ENCODE results near the gene MYOCOS.

Gene MYOCOS

DNA sequence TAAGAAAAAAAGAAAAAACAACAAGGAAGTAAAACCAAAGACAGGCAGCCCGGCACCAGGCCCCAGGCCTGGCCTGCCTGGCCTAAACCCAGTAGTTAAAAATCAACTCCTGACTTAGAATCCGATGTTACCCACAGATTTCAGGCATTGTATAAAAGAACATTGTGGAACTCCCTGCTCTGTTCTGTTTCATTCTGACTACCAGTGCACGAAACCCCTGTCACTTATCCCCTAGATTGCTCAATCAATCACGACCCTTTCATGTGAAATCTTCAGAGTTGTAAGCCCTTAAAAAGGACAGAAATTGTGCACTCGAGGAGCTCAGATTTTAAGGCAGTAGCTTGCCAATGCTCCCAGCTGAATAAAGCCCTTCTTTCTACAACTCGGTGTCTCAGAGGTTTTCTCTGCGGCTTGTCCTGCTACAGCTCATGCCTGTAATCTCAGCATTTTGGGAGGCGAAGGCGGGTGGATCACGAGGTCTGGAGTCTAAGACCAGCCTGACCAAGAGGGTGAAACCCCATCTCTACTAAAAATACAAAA, 15.6 kb upstream of the MYOCOS start:
- TF ChIP-seq ZNF274 (IDR thresholded peaks at IDR 0.05; ENCODE audit: low read depth, low read length) = no peak
- H3K4me3 ChIP-seq (ENCODE audit: low read length) = peak overlapping the region; percentile 15; the same call in 1 of the 2 replicates

DNA sequence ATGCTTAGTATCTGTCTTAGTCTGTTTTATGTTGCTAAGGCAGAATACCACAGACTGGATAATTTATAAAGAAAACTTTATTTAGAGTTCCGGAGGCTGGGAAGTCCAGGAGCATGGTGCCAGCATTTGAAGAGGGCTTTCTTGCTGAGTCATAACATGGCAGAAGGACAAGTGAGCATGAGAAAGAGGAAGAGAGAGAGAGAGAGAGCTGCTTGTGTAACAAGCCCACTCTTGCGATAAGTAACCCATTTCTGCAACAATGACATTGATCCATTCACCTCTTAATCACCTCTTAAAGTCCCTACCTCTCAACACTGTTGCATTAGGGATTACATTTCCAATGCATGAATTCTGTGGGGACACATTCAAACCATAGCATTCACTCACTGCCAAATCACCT, 11.7 kb upstream of the MYOCOS start:
- H3K4me3 ChIP-seq (ENCODE audit: low read length) = no peak overlapping the region
- no peak for TF ChIP-seq ZNF274 (IDR thresholded peaks at IDR 0.05; ENCODE audit: low read depth, low read length)

DNA sequence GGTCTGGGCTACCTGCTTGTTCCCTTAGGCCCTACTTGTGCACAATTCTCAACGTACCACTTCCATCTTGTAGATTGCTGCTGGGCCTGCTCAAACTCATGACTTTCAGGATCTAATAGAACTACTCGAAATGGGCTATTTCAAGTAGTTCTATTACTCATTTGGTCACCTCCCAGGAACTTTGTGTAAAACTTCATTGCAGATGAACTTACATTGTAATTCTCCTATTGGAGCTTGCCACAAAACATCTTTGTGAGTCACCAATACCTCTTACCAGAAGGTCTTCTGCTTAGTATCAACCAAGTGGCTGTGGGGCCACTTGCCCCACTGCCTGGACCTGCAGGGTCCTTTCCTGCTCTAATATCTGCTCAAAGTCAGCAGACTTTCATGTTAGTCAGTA, 10.7 kb upstream of the MYOCOS start:
- H3K4me3 ChIP-seq (ENCODE audit: low read length) = no peak overlapping the region
- no peak for TF ChIP-seq ZNF274 (IDR thresholded peaks at IDR 0.05; ENCODE audit: low read depth, low read length)

DNA sequence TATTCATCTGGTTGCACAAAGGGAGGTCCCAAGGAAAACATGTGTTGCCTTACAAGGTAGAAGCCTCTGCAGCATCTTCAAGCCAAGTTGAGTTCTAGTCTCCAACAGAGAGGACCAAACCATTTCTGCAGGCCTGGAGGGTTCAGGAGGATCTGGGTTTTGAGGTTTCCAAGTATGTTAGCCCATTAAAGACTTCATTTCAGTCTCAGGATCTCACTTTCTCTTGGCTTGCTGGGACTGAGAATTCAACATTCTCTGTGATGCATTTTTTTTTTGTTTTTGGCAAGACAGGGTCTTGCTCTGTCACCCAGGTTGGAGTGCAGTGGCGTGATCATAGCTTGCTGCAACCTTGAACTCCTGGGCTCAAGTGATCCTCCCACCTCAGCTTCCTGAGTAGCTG, 8.8 kb upstream of the MYOCOS start:
- TF ChIP-seq ZNF274 (IDR thresholded peaks at IDR 0.05; ENCODE audit: low read depth, low read length) = no peak

DNA sequence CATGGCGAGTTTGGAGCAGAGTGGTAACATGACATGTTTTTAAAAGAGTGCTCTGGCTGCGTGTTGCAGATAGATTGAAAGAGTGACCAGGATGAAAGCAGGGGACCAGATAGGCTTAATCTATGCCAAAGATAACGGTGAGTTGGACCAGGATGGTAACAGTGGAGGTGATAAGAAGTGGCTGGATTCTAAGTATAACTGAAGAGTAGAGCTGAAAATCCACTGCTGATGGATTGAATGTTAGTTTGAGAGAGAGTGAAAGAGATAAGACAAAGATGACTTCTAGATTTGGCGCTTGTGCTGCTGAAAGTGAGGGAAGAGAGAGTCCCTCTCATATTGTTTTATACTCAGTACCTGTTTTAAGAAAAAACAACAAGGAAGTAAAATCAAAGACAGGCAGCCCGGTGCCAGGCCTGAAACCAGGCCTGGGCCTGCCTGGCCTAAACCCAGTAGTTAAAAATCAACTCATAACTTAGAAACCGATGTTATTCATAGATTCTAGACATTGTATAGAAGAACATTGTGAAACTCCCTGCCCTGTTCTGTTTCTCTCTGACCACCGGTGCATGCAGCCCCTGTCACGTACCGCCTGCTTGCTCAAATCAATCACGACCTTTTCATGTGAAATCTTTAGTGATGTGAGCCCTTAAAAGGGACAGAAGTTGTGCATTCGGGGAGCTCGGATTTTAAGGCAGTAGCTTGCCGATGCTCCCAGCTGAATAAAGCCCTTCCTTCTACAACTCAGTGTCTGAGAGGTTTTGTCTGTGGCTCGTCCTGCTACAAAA, 6.7 kb upstream of the MYOCOS start:
- H3K4me3 ChIP-seq (ENCODE audit: low read length) = peak overlapping the region; percentile 26; the same call in 1 of the 2 replicates

More for the DNA sequence above, 8.8 kb upstream of the MYOCOS start:
- H3K4me3 ChIP-seq (ENCODE audit: low read length) = no peak overlapping the region

DNA sequence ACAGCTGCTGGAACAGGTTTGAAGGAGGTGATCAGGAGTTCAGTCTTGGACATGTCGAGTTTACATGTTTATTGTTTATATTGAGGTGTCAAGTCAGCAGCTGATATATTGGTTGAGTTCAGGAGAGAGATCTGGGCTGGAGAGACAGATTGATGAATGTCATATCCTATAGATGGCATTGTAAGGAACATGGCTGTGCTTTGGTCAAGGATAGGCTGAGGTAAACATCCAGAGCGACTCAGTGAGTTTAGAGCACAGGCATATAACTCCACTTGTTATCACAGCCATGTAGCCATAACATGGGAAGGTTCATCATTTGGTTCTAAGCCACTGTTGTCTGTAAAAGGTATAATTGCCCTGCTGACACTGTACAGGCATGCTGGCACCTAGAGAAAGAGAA, 5.5 kb upstream of the MYOCOS start:
- TF ChIP-seq ZNF274 (IDR thresholded peaks at IDR 0.05; ENCODE audit: low read depth, low read length) = no peak
- no peak overlapping the region for H3K4me3 ChIP-seq (ENCODE audit: low read length)

DNA sequence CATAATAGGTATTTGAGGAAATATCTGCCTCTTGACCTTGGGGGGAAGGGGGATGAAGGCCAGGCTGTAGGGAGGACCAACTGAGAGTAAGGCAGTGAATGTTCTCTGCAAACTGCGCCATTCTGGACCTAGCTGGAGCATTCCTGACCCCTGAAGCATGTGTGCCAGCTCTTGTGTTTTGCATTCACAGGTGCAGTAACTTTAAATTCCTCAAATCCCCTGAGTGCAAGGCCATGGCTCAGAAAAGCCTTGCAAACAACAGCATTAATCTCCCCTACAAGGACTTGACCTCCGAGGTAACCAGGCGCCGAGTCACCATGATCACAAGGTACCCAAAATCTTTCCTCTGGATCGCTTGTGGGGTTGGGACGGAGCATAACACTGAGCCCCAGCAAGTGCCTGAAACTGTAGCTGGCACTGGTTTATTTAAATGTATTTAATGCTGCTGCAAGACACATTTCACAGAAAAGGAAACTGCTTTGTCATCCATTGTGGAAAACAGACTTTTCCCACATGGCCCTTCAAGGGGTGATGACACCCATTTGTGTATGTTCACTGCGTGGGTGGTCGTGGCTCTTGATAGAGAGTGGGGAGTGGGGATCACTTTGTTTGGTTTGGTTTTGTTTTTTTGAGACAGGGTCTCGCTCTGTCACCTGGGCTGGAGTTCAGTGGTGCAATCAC, 1.7 kb downstream of the MYOCOS start:
- no peak overlapping the region for H3K4me3 ChIP-seq (ENCODE audit: low read length)
- TF ChIP-seq ZNF274 (IDR thresholded peaks at IDR 0.05; ENCODE audit: low read depth, low read length) = no peak

DNA sequence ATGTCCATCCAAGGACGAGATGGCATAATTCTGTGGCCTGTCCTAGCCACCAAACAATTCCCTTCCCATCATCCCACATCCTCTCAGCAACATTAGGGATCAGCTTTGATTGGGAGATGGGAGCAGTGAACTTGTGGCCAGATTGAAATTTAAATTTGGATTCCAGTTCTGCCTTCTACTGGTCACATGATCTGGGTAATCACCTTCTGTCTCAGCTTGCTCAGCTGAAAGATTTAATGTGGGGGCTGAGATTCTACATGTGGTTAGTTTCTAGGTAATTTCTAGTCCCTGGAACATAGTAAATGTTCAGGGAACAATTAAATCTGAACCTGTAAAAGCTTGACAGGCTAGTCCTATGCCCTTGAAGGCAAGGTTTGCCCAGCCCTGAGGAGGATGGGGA, 3.2 kb downstream of the MYOCOS start:
- H3K4me3 ChIP-seq (ENCODE audit: low read length) = no peak overlapping the region
- no peak for TF ChIP-seq ZNF274 (IDR thresholded peaks at IDR 0.05; ENCODE audit: low read depth, low read length)

DNA sequence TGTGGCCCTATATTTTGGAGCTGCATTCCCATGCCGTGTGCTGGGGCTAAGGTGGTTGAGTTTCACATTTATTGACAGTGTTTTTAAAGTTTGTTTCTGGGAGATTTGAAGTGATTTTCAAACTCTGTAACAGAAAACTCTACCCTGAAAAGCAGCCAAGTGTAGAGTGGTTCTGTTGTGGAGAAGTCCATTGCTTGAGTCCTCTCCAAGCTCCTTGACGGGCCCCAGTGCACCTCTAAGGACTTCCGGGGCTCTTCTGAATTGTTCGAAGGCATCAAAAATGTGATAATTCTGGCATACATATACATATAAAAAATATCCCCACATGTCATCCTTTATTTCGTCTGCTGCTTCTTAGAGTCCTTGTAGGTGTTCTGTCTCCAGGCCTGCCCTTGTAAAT, 5.0 kb downstream of the MYOCOS start:
- no peak overlapping the region for H3K4me3 ChIP-seq (ENCODE audit: low read length)
- TF ChIP-seq ZNF274 (IDR thresholded peaks at IDR 0.05; ENCODE audit: low read depth, low read length) = no peak

DNA sequence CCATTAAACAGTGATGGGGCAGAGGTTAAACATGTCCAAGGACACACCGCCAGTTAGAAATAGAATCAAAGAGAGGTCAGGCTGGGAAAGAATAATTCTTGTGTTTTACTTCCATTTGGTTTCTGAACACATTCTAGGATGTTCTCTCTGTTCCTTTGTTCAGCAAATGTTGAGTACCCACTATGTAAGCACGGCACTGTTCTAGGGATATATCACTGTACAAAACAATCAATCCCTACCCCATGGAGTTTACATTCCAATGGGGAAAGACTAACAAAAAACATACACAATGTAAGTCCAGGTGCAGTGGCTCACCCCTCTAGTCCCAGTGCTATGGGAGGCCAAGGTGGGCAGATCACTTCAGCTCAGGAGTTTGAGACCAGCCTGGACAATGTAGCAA, 6.2 kb downstream of the MYOCOS start:
- no peak for TF ChIP-seq ZNF274 (IDR thresholded peaks at IDR 0.05; ENCODE audit: low read depth, low read length)
- no peak overlapping the region for H3K4me3 ChIP-seq (ENCODE audit: low read length)

DNA sequence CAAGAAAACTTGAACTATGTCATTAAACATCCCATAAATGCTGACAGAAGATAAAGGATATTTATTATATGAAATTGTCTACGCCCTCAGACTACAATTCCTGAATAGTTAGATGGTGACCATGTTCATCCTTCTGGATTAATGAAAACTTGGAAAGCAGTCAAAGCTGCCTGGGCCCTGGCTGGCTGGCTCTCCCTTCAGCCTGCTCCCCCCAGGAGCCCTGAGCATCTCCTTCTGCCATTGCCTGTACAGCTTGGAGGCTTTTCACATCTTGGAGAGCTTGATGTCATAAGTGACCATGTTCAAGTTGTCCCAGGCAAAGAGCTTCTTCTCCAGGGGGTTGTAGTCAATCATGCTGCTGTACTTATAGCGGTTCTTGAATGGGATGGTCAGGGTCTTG, 13.6 kb downstream of the MYOCOS start:
- H3K4me3 ChIP-seq (ENCODE audit: low read length) = no peak overlapping the region
- no peak for TF ChIP-seq ZNF274 (IDR thresholded peaks at IDR 0.05; ENCODE audit: low read depth, low read length)

DNA sequence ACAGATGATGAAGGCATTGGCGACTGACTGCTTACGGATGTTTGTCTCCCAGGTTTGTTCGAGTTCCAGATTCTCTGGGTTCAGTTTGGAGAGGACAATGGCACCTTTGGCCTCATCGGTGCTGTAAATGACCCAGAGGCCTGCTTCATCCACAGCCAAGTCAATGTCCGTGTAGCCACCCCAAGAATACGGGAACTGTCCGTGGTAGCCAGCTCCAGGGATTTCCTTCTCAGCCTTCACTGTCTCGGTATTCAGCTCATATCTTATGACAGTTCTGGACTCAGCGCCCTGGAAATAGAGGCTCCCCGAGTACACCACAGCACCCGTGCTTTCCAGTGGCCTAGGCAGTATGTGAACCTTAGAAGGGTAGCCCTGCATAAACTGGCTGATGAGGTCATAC, 14.1 kb downstream of the MYOCOS start:
- TF ChIP-seq ZNF274 (IDR thresholded peaks at IDR 0.05; ENCODE audit: low read depth, low read length) = no peak
- no peak overlapping the region for H3K4me3 ChIP-seq (ENCODE audit: low read length)

DNA sequence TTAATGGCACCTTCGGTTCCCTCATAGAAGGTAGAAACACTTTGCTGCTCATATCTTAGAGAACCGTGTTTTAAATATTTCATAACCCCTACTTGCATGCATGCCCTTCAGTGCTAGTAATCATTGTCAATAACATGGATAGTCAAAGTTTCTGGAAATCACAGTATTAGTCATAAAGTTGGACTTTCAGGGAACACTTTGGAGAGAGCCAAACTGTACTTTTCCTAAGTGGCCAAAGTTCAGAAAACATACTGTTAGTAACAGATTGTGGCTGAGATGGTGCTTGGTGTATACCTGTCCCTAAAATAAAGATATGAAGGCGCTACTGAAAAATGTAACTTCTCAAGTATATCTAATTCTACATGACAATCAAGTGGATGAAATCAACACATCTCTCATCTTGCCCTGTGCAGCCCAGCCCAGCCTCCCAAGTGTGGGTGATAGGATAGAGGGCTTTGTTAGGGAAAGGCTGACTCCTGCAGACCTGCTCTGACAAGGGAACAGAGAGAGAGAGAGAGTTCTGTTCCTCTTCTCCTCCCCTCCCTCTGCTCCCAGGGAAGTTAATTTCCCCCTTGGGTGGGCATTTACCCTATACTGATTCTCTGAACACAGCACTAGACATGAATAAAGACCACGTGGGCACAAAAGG, 16.0 kb downstream of the MYOCOS start:
- no peak overlapping the region for H3K4me3 ChIP-seq (ENCODE audit: low read length)
- no peak for TF ChIP-seq ZNF274 (IDR thresholded peaks at IDR 0.05; ENCODE audit: low read depth, low read length)

DNA sequence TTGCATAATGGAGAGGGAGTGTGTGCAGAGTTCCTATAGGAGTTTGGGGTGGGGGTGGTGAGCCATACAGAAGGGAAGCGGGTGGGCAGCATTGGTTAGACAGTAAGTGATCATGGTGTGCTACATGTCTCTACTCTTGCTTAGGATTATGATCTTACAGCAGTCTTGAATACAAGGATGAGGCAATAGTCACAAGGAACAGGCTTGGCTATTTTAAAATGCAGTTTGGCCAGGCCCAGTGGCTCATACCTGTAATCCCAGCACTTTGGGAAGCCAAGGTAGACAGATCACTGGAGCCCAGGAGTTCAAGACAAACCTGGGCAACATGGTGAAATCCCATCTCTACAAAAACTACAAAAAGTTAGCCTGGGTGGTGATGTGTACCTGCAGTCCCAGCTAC, 18.2 kb downstream of the MYOCOS start:
- H3K4me3 ChIP-seq (ENCODE audit: low read length) = no peak overlapping the region
- no peak for TF ChIP-seq ZNF274 (IDR thresholded peaks at IDR 0.05; ENCODE audit: low read depth, low read length)

All from GM08714 (cell line).